ENCODE data around the gene MRPL4. TPM values are rescaled to one million over a fixed set of nuclear protein-coding genes. Genes with fewer than 3 reads are reported as not detected.

Gene MRPL4
- total and polyA plus RNA-seq, 4 donors, result 21.5 to 74.8 (median 33.7) TPM

GRCh38 chr19:10306327-10306726, 54.3 kb downstream of the MRPL4 start:
- 92% methylated on average over 5 of the region's 5 CpGs for WGBS
- H3K9me3 ChIP-seq (ENCODE audit: control insufficient read depth in 4 of 4, low read length in 3 of 4), result no peaks in the 10 kb centered on the region
- TF ChIP-seq HNF4G (IDR thresholded peaks at IDR 0.05), result no peak
- no peak for TF ChIP-seq HNF4A (conservative IDR thresholded peaks at IDR 0.05)
- no peak for TF ChIP-seq FOXA1 (IDR thresholded peaks at IDR 0.05)
- no peak for TF ChIP-seq RXRA (IDR thresholded peaks at IDR 0.05)
- TF ChIP-seq ATF3 (IDR thresholded peaks at IDR 0.05), result no peak
- no peak for DNase-seq (ENCODE audit: low spot score)
- no peaks in the 10 kb centered on the region for H3K4me1 ChIP-seq (ENCODE audit: control insufficient read depth in 4 of 4, insufficient read depth in 4 of 4, low read length in 3 of 4)
- H3K4me3 ChIP-seq (ENCODE audit: low read depth in 1 of 3, low read length in 3 of 3), result no peak overlapping the region
- H3K9ac ChIP-seq (ENCODE audit: low read depth in 1 of 2, low read length in 2 of 2), result no peak overlapping the region
- H3K36me3 ChIP-seq (ENCODE audit: control insufficient read depth in 4 of 4, insufficient read depth in 3 of 4, low read depth in 1 of 4, low read length in 3 of 4), result peaks cover 0 to 5% (median 3%) of the 10 kb centered on the region in 4 donors
- no peaks in the 10 kb centered on the region for H3K27me3 ChIP-seq (ENCODE audit: control insufficient read depth in 4 of 4, insufficient read depth in 4 of 4, low read length in 3 of 4)
- H3K27ac ChIP-seq (ENCODE audit: low read depth in 1 of 2, low read length in 2 of 2), result no peak overlapping the region

GRCh38 chr19:10309423-10309822, 57.4 kb downstream of the MRPL4 start, which contains the start of gene ZGLP1:
ZGLP1 (minus strand) TSS chr19:10309815.
- no peaks in the 10 kb centered on the region for H3K4me1 ChIP-seq (ENCODE audit: control insufficient read depth in 4 of 4, insufficient read depth in 4 of 4, low read length in 3 of 4)
- H3K9me3 ChIP-seq (ENCODE audit: control insufficient read depth in 4 of 4, low read length in 3 of 4), result no peaks in the 10 kb centered on the region
- peaks cover 0 to 5% (median 2%) of the 10 kb centered on the region in 4 donors for H3K36me3 ChIP-seq (ENCODE audit: control insufficient read depth in 4 of 4, insufficient read depth in 3 of 4, low read depth in 1 of 4, low read length in 3 of 4)
- H3K9ac ChIP-seq (ENCODE audit: low read depth in 1 of 2, low read length in 2 of 2), result no peak within 1 kb of the TSS
- peak; percentile 21 for DNase-seq (ENCODE audit: low spot score)
- H3K27me3 ChIP-seq (ENCODE audit: control insufficient read depth in 4 of 4, insufficient read depth in 4 of 4, low read length in 3 of 4), result no peaks in the 10 kb centered on the region
- H3K27ac ChIP-seq (ENCODE audit: low read depth in 1 of 2, low read length in 2 of 2), result no peak within 1 kb of the TSS
- TF ChIP-seq MAX (IDR thresholded peaks at IDR 0.05), result no peak
- TF ChIP-seq GABPA (IDR thresholded peaks at IDR 0.05 in 1 of 2, conservative IDR thresholded peaks at IDR 0.05 in 1 of 2), result no peak
- TF ChIP-seq FOXA2 (IDR thresholded peaks at IDR 0.05), result no peak
- no peak for TF ChIP-seq JUND (IDR thresholded peaks at IDR 0.05)
- TF ChIP-seq CTCF (IDR thresholded peaks at IDR 0.05; ENCODE audit: low read depth, low read length, missing input control), result no peak
- TF ChIP-seq HNF4A (conservative IDR thresholded peaks at IDR 0.05), result no peak
- TF ChIP-seq HNF4G (IDR thresholded peaks at IDR 0.05), result no peak
- TF ChIP-seq EGR1 (IDR thresholded peaks at IDR 0.05; ENCODE audit: low read depth in 2 of 2), result no peak
- TF ChIP-seq RXRA (IDR thresholded peaks at IDR 0.05), result no peak
- TF ChIP-seq REST (IDR thresholded peaks at IDR 0.05), result no peak
- TF ChIP-seq SP1 (IDR thresholded peaks at IDR 0.05), result no peak
- WGBS, result 95% methylated on average over 24 of the region's 24 CpGs
- H3K4me3 ChIP-seq (ENCODE audit: low read depth in 1 of 3, low read length in 3 of 3), result no peak within 1 kb of the TSS

Small RNA genes lying within 50 kb of the gene (small RNA-seq; reads per million reads assigned to genes)
- gene AC011511.1 (not detected), gene MIR4322 (not detected)

Other genes with a start within 250 kb of the MRPL4 start
- 1 to 10 TPM in 1 of 2 donors, under 1 TPM in 1; 0.14 to 1.3 TPM for gene COL5A3, start 241.7 kb upstream of the MRPL4 start, total RNA-seq
- 1 to 10 TPM in 1 of 2 donors, under 1 TPM in 1; 0.26 to 4.9 TPM for gene COL5A3, start 241.7 kb upstream of the MRPL4 start, polyA plus RNA-seq
- gene RDH8, start 238.7 kb upstream of the MRPL4 start, total RNA-seq, result not detected
- gene RDH8, start 238.7 kb upstream of the MRPL4 start, polyA plus RNA-seq, result not detected
- gene SHFL, start 165.9 kb upstream of the MRPL4 start, total RNA-seq, result 10 to 100 TPM; 13.1 to 87.5 TPM
- gene SHFL, start 165.9 kb upstream of the MRPL4 start, polyA plus RNA-seq, result 100 to 1,000 TPM in 1 of 2 donors, 10 to 100 TPM in 1; 82.0 to 104 TPM
- 10 to 100 TPM in 1 of 2 donors, 1 to 10 TPM in 1; 7.8 to 10.5 TPM for gene ANGPTL6, start 149.5 kb upstream of the MRPL4 start, total RNA-seq
- gene ANGPTL6, start 149.5 kb upstream of the MRPL4 start, polyA plus RNA-seq, result 10 to 100 TPM in 1 of 2 donors, 1 to 10 TPM in 1; 5.5 to 13.5 TPM
- gene PPAN, start 145.9 kb upstream of the MRPL4 start, total RNA-seq, result 10 to 100 TPM; 10.4 to 18.1 TPM
- 10 to 100 TPM; 10.1 to 20.7 TPM for gene PPAN, start 145.9 kb upstream of the MRPL4 start, polyA plus RNA-seq
- gene P2RY11, start 140.5 kb upstream of the MRPL4 start, total RNA-seq, result 1 to 10 TPM; 3.2 to 4.1 TPM
- 1 to 10 TPM in 1 of 2 donors, under 1 TPM in 1; 0.68 to 5.3 TPM for gene P2RY11, start 140.5 kb upstream of the MRPL4 start, polyA plus RNA-seq
- 10 to 100 TPM; 86.2 to 96.3 TPM for gene EIF3G, start 132.3 kb upstream of the MRPL4 start, total RNA-seq
- 10 to 100 TPM; 71.0 to 84.4 TPM for gene EIF3G, start 132.3 kb upstream of the MRPL4 start, polyA plus RNA-seq
- 10 to 100 TPM; 19.7 to 47.1 TPM for gene DNMT1, start 57.3 kb upstream of the MRPL4 start, total RNA-seq
- gene DNMT1, start 57.3 kb upstream of the MRPL4 start, polyA plus RNA-seq, result 10 to 100 TPM in 1 of 2 donors, 1 to 10 TPM in 1; 8.7 to 20.3 TPM
- 1 to 10 TPM; 2.6 to 4.8 TPM for gene S1PR2, start 20.9 kb upstream of the MRPL4 start, total RNA-seq
- gene S1PR2, start 20.9 kb upstream of the MRPL4 start, polyA plus RNA-seq, result 1 to 10 TPM; 1.2 to 4.0 TPM
- gene ICAM1, start 18.9 kb downstream of the MRPL4 start, total RNA-seq, result 10 to 100 TPM; 20.5 to 26.3 TPM
- gene ICAM1, start 18.9 kb downstream of the MRPL4 start, polyA plus RNA-seq, result 10 to 100 TPM in 1 of 2 donors, 1 to 10 TPM in 1; 7.8 to 19.1 TPM
- 10 to 100 TPM in 1 of 2 donors, under 1 TPM in 1; 0.33 to 74.1 TPM for gene ICAM4, start 34.7 kb downstream of the MRPL4 start, total RNA-seq
- under 1 TPM in 1 of 2 donors, not detected in 1; 0.05 TPM for gene ICAM4, start 34.7 kb downstream of the MRPL4 start, polyA plus RNA-seq
- gene ICAM5, start 37.7 kb downstream of the MRPL4 start, total RNA-seq, result 1 to 10 TPM; 1.0 to 2.5 TPM
- under 1 TPM in 1 of 2 donors, not detected in 1; 0.02 TPM for gene ICAM5, start 37.7 kb downstream of the MRPL4 start, polyA plus RNA-seq
- gene ZGLP1, start 57.6 kb downstream of the MRPL4 start, total RNA-seq, result under 1 TPM; 0.61 to 0.75 TPM
- gene ZGLP1, start 57.6 kb downstream of the MRPL4 start, polyA plus RNA-seq, result 1 to 10 TPM in 1 of 2 donors, under 1 TPM in 1; 0.89 to 1.2 TPM
- gene FDX2, start 63.8 kb downstream of the MRPL4 start, total RNA-seq, result 1 to 10 TPM; 5.8 to 5.9 TPM
- 10 to 100 TPM; 14.1 to 18.7 TPM for gene FDX2, start 63.8 kb downstream of the MRPL4 start, polyA plus RNA-seq
- 10 to 100 TPM in 1 of 2 donors, 1 to 10 TPM in 1; 6.4 to 13.6 TPM for gene RAVER1, start 81.3 kb downstream of the MRPL4 start, total RNA-seq
- 1 to 10 TPM; 2.1 to 5.9 TPM for gene RAVER1, start 81.3 kb downstream of the MRPL4 start, polyA plus RNA-seq
- gene ICAM3, start 87.4 kb downstream of the MRPL4 start, total RNA-seq, result 10 to 100 TPM; 15.9 to 18.1 TPM
- gene ICAM3, start 87.4 kb downstream of the MRPL4 start, polyA plus RNA-seq, result 10 to 100 TPM; 24.0 to 62.8 TPM
- 10 to 100 TPM; 59.2 to 60.0 TPM for gene TYK2, start 128.4 kb downstream of the MRPL4 start, total RNA-seq
- 10 to 100 TPM; 47.9 to 63.1 TPM for gene TYK2, start 128.4 kb downstream of the MRPL4 start, polyA plus RNA-seq
- gene CDC37, start 151.3 kb downstream of the MRPL4 start, total RNA-seq, result 10 to 100 TPM; 46.0 to 52.3 TPM
- 10 to 100 TPM; 61.2 to 69.9 TPM for gene CDC37, start 151.3 kb downstream of the MRPL4 start, polyA plus RNA-seq
- 1 to 10 TPM; 1.1 to 2.3 TPM for gene PDE4A, start 168.3 kb downstream of the MRPL4 start, total RNA-seq
- gene PDE4A, start 168.3 kb downstream of the MRPL4 start, polyA plus RNA-seq, result 1 to 10 TPM in 1 of 2 donors, under 1 TPM in 1; 0.90 to 1.5 TPM

Data from liver (tissue), 10 donors.